SU-DHL-6 (cell line): ENCODE measurements around the gene SUMF1.

Source experiments
- EZH2phosphoT487 ChIP-seq: fragments of 200-600 bp; sonication (generic), shearing (Covaris generic); conservative IDR thresholded peaks from 2 replicates; pipeline ENCODE4 v1.6.1; 2018; ENCODE audit warnings: mild to moderate bottlenecking, antibody characterized with exemption, low read length, moderate library complexity, mixed read lengths
- TF ChIP-seq, protein P1 (sequence below): fragments of 200-600 bp; sonication (generic); IDR thresholded peaks from one replicate; pipeline ENCODE4 v1.5.1; 2017; ENCODE audit warnings: antibody characterized with exemption, mild to moderate bottlenecking, low read length, moderate library complexity; ENCODE audit not compliant: insufficient read depth, poor library complexity, severe bottlenecking

DNA sequence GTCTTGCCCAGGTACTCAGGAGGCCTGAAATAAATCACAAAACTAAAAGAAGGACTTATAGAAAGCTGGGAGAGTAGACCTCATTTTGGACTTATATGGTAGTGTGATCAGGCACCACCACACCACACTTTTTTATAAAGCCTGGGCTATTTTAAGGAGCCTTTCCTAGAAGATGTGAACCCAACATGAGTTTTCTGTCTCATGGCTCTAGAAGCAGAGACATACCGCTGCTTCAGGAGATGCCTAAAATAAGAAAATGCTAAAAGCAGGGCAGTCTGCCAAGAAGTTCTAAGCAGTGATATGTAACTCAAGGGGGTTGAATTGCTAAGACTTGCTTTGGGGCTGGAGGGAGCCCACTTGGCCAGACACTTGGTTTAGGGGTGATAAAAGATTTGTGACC, 49.6 kb downstream of the SUMF1 start:
- TF ChIP-seq, protein P1, sequence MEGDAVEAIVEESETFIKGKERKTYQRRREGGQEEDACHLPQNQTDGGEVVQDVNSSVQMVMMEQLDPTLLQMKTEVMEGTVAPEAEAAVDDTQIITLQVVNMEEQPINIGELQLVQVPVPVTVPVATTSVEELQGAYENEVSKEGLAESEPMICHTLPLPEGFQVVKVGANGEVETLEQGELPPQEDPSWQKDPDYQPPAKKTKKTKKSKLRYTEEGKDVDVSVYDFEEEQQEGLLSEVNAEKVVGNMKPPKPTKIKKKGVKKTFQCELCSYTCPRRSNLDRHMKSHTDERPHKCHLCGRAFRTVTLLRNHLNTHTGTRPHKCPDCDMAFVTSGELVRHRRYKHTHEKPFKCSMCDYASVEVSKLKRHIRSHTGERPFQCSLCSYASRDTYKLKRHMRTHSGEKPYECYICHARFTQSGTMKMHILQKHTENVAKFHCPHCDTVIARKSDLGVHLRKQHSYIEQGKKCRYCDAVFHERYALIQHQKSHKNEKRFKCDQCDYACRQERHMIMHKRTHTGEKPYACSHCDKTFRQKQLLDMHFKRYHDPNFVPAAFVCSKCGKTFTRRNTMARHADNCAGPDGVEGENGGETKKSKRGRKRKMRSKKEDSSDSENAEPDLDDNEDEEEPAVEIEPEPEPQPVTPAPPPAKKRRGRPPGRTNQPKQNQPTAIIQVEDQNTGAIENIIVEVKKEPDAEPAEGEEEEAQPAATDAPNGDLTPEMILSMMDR = no peak
- TF ChIP-seq EZH2phosphoT487 = no peak
